GM19193 (cell line): ENCODE data around the gene BMPER.

Experiments used
- POLR2A ChIP-seq: IDR thresholded peaks from 4 replicates; pipeline ENCODE4 v1.6.1; 2011; ENCODE audit not compliant: insufficient read depth, insufficient read length; ENCODE audit errors: extremely low read depth

BMPER gene

GRCh38 chr7:33905389-33906032 is at the start of gene BMPER:
TSS of gene BMPER (plus strand) at chr7:33905539. CDS start at chr7:33905614, 75 bp downstream.
- TF ChIP-seq POLR2A, result no peak

GRCh38 chr7:33861947-33862346 is 43.4 kb upstream of the BMPER start:
- TF ChIP-seq POLR2A, result no peak

GRCh38 chr7:33862946-33863814 is 42.2 kb upstream of the BMPER start:
- no peak for TF ChIP-seq POLR2A

- TF ChIP-seq POLR2A, result no peak
Measured at GRCh38 chr7:33868166-33868565, 37.2 kb upstream of the BMPER start.

- no peak for TF ChIP-seq POLR2A
Measured at GRCh38 chr7:33869176-33869575, 36.2 kb upstream of the BMPER start.

- TF ChIP-seq POLR2A, result no peak
Measured at GRCh38 chr7:33870120-33870519, 35.2 kb upstream of the BMPER start.

GRCh38 chr7:33872870-33873269 is 32.5 kb upstream of the BMPER start:
- no peak for TF ChIP-seq POLR2A

GRCh38 chr7:33873518-33873917 is 31.8 kb upstream of the BMPER start:
- no peak for TF ChIP-seq POLR2A

- no peak for TF ChIP-seq POLR2A
Measured at GRCh38 chr7:33873981-33874750, 31.2 kb upstream of the BMPER start.

GRCh38 chr7:33874943-33875342 is 30.4 kb upstream of the BMPER start:
- TF ChIP-seq POLR2A, result no peak

- no peak for TF ChIP-seq POLR2A
Measured at GRCh38 chr7:33876596-33877274, 28.6 kb upstream of the BMPER start.

- TF ChIP-seq POLR2A, result no peak
Measured at GRCh38 chr7:33880787-33881186, 24.6 kb upstream of the BMPER start.

- TF ChIP-seq POLR2A, result no peak
Measured at GRCh38 chr7:33881316-33881715, 24.0 kb upstream of the BMPER start.

- no peak for TF ChIP-seq POLR2A
Measured at GRCh38 chr7:33882040-33882837, 23.1 kb upstream of the BMPER start.
